Spleen (tissue), 7 donors: ENCODE results near the gene VWA3A.

Source experiments
- CTCF ChIP-seq, 11 experiments: fragments of 200-600 bp in 7 of 11; fragments of 450-650 bp in 4 of 11; sonication (generic) in 4 of 11; IDR thresholded peaks in 8 of 11; conservative IDR thresholded peaks in 3 of 11; 1 replicate in 7 of 11; 2 replicates in 4 of 11; pipeline versions ENCODE4 v1.4.0 to v1.8.0; 2016 to 2021; ENCODE audit warnings: antibody characterized with exemption in 11 of 11, inconsistent platforms in 4 of 11, mild to moderate bottlenecking in 1 of 11
- POLR2A ChIP-seq, 3 donors: fragments of 450-650 bp; IDR thresholded peaks; one replicate each; pipeline ENCODE4 v1.5.1; 2017; ENCODE audit warnings: antibody characterized with exemption in 3 of 3, mild to moderate bottlenecking in 1 of 3
- POLR2AphosphoS5 ChIP-seq, 3 donors: sonication (generic); formaldehyde crosslinking; IDR thresholded peaks; one replicate each; pipeline ENCODE4 v1.5.1; 2017; ENCODE audit warnings: antibody characterized with exemption in 3 of 3
- donor health status: DM: no; HTN: no; CAD: no; lungs with moderate emphysema.
- donor health status: DM: no; HTN: no; CAD: no.
- donor health status: DM: no; HTN: no; CAD: no.

GRCh38 chr16:22099256-22099975, 7.1 kb downstream of the VWA3A start:
- TF ChIP-seq CTCF (IDR thresholded peaks at IDR 0.05 in 8 of 11, conservative IDR thresholded peaks at IDR 0.05 in 3 of 11) (peak in 3 of 11 experiments; percentile 1 to 13 (median 2)), POLR2A (IDR thresholded peaks at IDR 0.05) (no peak), POLR2AphosphoS5 (IDR thresholded peaks at IDR 0.05) (no peak)
